Sigmoid colon (tissue), 3 donors: ENCODE data around the gene CNTN4.

ENCODE experiments used
- CTCF ChIP-seq, 4 experiments: fragments of 450-650 bp in 3 of 4; fragments of 200-600 bp in 1 of 4; IDR thresholded peaks; one replicate each; pipeline ENCODE4 v1.5.1; 2016 to 2019; ENCODE audit warnings: antibody characterized with exemption in 4 of 4, mild to moderate bottlenecking in 3 of 4, moderate library complexity in 2 of 4
- POLR2A ChIP-seq, 2 donors: fragments of 450-650 bp; IDR thresholded peaks; one replicate each; pipeline ENCODE4 v1.6.1; 2016; ENCODE audit warnings: antibody characterized with exemption in 2 of 2, mild to moderate bottlenecking in 2 of 2, moderate library complexity in 2 of 2

DNA sequence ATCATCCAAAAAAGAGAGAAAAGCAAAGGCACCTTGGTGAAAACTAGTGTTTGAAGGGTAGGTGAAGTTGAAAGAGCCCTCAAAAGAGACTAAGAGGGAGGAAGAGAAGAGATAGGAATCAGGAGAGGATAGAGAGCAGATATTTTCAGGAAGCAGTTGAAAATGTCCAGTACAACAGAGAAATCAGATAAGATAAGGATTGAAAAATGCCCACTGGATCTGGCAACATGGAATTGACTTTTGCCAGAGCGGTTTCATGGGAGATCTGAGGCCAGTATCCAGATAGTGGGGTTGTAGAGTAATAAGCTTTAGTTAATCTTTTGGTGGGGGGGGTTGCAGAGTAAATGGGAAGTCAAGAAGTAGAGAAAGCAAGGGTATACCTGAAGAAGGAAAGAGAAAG, 674.1 kb downstream of the CNTN4 start:
- TF ChIP-seq POLR2A (IDR thresholded peaks at IDR 0.05) (no peak), CTCF (IDR thresholded peaks at IDR 0.05) (no peak)
